Fibroblast of lung (primary cell): Measurements from ENCODE around the gene KLF15.

Source experiments
- EZH2 ChIP-seq: IDR thresholded peaks from 2 replicates; pipeline ENCODE4 v1.5.1; 2012; ENCODE audit warnings: low read length, control low read depth, mild to moderate bottlenecking; ENCODE audit errors: missing control alignments
- TF ChIP-seq, protein P1 (sequence below), 2 donors: IDR thresholded peaks in 1 of 2; conservative IDR thresholded peaks in 1 of 2; 1 replicate in 1 of 2; 2 replicates in 1 of 2; pipeline ENCODE4 v1.5.1; 2011 to 2012; ENCODE audit warnings: low read length in 2 of 2, control low read depth in 1 of 2, inconsistent platforms in 1 of 2, low read depth in 1 of 2, mild to moderate bottlenecking in 1 of 2

DNA sequence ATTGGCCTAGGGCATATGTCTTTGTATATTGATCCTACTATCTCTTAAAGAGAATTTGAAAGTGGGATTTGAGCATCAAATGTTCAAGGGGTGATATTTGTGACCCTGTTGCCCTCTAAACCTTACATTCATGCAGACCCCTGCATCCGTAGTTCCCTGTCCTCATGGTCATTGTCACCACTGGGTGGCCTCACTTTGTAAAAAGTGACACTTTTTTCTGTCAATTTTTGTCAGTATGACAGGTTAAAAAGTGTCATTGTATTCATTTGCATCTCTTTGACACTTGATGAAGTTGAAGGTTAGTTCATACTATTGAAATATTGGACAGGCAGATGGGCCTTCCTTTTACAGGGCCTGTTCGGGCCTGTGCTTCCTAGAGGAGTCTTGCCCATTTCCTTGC lies 12.3 kb upstream of the KLF15 start:
- TF ChIP-seq, protein P1, sequence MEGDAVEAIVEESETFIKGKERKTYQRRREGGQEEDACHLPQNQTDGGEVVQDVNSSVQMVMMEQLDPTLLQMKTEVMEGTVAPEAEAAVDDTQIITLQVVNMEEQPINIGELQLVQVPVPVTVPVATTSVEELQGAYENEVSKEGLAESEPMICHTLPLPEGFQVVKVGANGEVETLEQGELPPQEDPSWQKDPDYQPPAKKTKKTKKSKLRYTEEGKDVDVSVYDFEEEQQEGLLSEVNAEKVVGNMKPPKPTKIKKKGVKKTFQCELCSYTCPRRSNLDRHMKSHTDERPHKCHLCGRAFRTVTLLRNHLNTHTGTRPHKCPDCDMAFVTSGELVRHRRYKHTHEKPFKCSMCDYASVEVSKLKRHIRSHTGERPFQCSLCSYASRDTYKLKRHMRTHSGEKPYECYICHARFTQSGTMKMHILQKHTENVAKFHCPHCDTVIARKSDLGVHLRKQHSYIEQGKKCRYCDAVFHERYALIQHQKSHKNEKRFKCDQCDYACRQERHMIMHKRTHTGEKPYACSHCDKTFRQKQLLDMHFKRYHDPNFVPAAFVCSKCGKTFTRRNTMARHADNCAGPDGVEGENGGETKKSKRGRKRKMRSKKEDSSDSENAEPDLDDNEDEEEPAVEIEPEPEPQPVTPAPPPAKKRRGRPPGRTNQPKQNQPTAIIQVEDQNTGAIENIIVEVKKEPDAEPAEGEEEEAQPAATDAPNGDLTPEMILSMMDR (conservative IDR thresholded peaks at IDR 0.05 in 1 of 2, IDR thresholded peaks at IDR 0.05 in 1 of 2; ENCODE audit: low read depth in 1 of 2, low read length in 2 of 2), result no peak
- no peak for TF ChIP-seq EZH2
